ENCODE data around the gene TOMM70.

The TOMM70 gene

DNA sequence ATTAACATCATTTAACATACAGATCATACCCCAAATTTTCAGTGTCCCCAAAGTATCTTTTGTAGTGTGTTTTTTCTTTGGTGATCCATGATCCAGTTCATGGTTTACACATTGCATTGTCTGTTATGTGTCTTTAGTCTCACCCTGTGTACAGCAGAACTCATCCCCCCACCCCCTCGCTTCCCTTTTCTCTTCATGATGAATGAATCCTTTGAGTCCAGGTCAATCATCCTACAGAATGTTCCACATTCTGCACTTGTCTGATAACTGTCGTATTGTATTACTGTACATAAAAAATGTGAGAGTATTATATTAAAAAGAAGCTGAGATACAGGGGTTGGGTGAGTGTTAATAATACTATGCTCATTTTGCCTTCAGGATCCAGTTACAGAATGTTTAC, 80.9 kb downstream of the TOMM70 start:
- DNase-seq = no peak

DNA sequence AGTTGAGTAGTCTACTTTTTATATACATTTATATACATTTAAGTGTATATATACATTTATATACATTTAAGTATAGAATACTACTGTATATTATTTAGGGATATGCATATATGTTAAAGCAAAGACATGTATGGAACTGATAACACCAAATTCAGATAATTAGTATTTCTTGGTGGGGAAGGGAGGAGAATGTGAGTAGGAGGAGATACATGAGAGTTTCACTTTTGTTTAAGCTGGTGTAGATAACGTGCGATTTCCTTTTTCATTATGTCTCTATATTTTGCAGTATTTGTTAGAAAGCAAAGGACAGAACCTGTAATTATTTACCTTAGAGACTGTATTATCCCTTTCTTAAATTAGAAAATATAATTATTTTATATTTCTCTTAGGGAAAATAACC, 83.0 kb downstream of the TOMM70 start:
- DNase-seq = no peak

DNA sequence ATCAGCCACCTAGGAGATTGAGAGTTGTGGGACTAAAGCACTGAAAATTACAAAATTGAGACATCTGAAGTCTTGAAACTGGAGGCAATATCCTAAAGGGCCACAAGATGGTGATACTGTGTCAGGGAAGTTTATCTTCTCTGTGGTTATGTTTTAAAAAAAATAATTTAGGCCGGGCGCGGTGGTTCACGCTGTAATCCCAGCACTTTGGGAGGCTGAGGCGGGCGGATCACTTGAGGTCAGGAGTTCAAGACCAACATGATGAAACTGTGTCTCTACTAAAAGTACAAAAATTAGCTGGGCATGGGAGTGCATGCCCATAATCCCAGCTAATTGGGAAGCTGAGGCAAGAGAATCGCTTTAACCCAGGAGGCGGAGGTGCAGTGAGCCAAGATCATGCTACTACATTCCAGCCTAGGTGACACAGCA, 84.2 kb downstream of the TOMM70 start:
- peak; percentile 71 for DNase-seq

Measured in CD4-positive, alpha-beta T cell treated with Interleukin-21 for 1 hour (primary cell).